22Rv1 (cell line): Measurements from ENCODE around the gene IQGAP2.

Experiments used
- CTCF ChIP-seq: fragments of 450-650 bp; IDR thresholded peaks from 2 replicates; pipeline ENCODE4 v1.5.1; 2017; ENCODE audit warnings: mild to moderate bottlenecking
- ZFX ChIP-seq: fragments of 450-650 bp; IDR thresholded peaks from 2 replicates; pipeline ENCODE4 v1.6.1; 2017; ENCODE audit warnings: antibody characterized with exemption, borderline replicate concordance

- no peak for TF ChIP-seq CTCF
- TF ChIP-seq ZFX: no peak
Measured at GRCh38 chr5:76422227-76422626, 19.1 kb downstream of the IQGAP2 start.
